GM12878 (cell line): Measurements from ENCODE around the gene LAD1. TPM values are rescaled to one million over a fixed set of nuclear protein-coding genes. Genes with fewer than 3 reads are reported as not detected.

Experiments used
- ATAC-seq: fragments of 200-7000 bp; cut with Tn5 transposase; 3 replicates; pipeline ENCODE4 v1.9.1; 2020; ENCODE audit warnings: mild to moderate bottlenecking, moderate library complexity
- BruUV-seq: library from RNA; stranded (reverse); fragments of 400-500 nt; replicated peaks from 2 replicates; lab custom pipeline; 2021; lab: Mats Ljungman, UMichigan
- CTCF ChIA-PET: fragments of 300-600 bp; sonication (Branson Sonifier 250); formaldehyde crosslinking; extraction: SDS; loops from one replicate; lab custom pipeline; 2021; ENCODE audit warnings: inconsistent platforms; lab: Yijun Ruan, JAX
- POLR2A ChIA-PET: fragments of 350-600 bp; formaldehyde crosslinking; extraction: SDS; loops from one replicate; lab custom pipeline; 2021; ENCODE audit warnings: inconsistent platforms; lab: Charles Lee
- RAD21 ChIA-PET: fragments of 300-600 bp; sonication (Branson Sonifier 250); formaldehyde crosslinking; loops from one replicate; lab custom pipeline; 2023; ENCODE audit warnings: antibody characterized with exemption; ENCODE audit not compliant: unreplicated experiment; lab: Charles Lee
- SMC1A ChIA-PET: fragments of 300-600 bp; sonication (Branson Sonifier 250); formaldehyde crosslinking; loops from one replicate; lab custom pipeline; 2023; ENCODE audit not compliant: unreplicated experiment, uncharacterized antibody; lab: Charles Lee
- DNase-seq: peaks from one replicate; pipeline ENCODE4 v3.0.0-alpha.2; 2011; ENCODE audit warnings: low read depth, low spot score
- FAIRE-seq: peaks from 3 replicates; lab custom pipeline; 2011; peaks lifted over from hg19 to GRCh38; lab: Jason Lieb, UNC
- H2AFZ ChIP-seq: 2 replicates; pipeline ENCODE4 v1.6.0; 2011; ENCODE audit warnings: low read depth, low read length, control low read depth; ENCODE audit not compliant: control insufficient read depth
- H3K27ac ChIP-seq: 2 replicates; pipeline ENCODE4 v1.5.1; 2011; ENCODE audit warnings: control low read depth; ENCODE audit not compliant: control insufficient read depth, insufficient read depth
- H3K27me3 ChIP-seq, 2 experiments: replicated peaks in 1 of 2; 2 replicates each; pipeline versions ENCODE4 v1.6.0 to v1.6.1; 2011; ENCODE audit warnings: low read length in 1 of 2; ENCODE audit not compliant: control insufficient read depth in 2 of 2, insufficient read depth in 2 of 2
- H3K36me3 ChIP-seq, 2 experiments: 2 replicates each; pipeline ENCODE4 v1.5.1; 2011; ENCODE audit warnings: low read length in 1 of 2; ENCODE audit not compliant: control insufficient read depth in 2 of 2, insufficient read depth in 2 of 2
- H3K4me1 ChIP-seq: 2 replicates; pipeline ENCODE4 v1.6.1; 2011; ENCODE audit warnings: mild to moderate bottlenecking, low read length, moderate library complexity, mixed read lengths; ENCODE audit not compliant: control insufficient read depth, insufficient read depth
- H3K4me2 ChIP-seq: 2 replicates; pipeline ENCODE4 v1.6.0; 2011; ENCODE audit warnings: control low read depth; ENCODE audit not compliant: control insufficient read depth, insufficient read depth
- H3K4me3 ChIP-seq: fragments of 200-600 bp; sonication (generic); 2 replicates; pipeline ENCODE4 v1.5.1; 2016
- H3K79me2 ChIP-seq: 2 replicates; pipeline ENCODE4 v1.6.0; 2011; ENCODE audit warnings: low read length; ENCODE audit not compliant: control insufficient read depth, insufficient read depth
- H3K9ac ChIP-seq: 2 replicates; pipeline ENCODE4 v1.8.0; 2011; ENCODE audit warnings: low read length, control low read depth, mixed read lengths; ENCODE audit not compliant: control insufficient read depth, insufficient read depth
- H3K9me3 ChIP-seq: replicated peaks from 3 replicates; pipeline ENCODE4 v1.5.1; 2011; ENCODE audit warnings: mild to moderate bottlenecking, low read length; ENCODE audit not compliant: control insufficient read depth, insufficient read depth
- H4K20me1 ChIP-seq: 2 replicates; pipeline ENCODE4 v1.6.0; 2011; ENCODE audit not compliant: control insufficient read depth, insufficient read depth
- ATF7 ChIP-seq: fragments of 450-650 bp; IDR thresholded peaks from 2 replicates; pipeline ENCODE4 v1.6.1; 2016; ENCODE audit warnings: low read depth, mild to moderate bottlenecking
- CEBPB ChIP-seq, 2 experiments: fragments of 150-350 bp in 1 of 2; IDR thresholded peaks; 2 replicates each; pipeline ENCODE4 v1.6.1; 2012 to 2014; ENCODE audit warnings: low read depth in 2 of 2, low read length in 2 of 2, borderline replicate concordance in 1 of 2, inconsistent platforms in 1 of 2
- CHD4 ChIP-seq: fragments of 200-600 bp; sonication (generic); IDR thresholded peaks from 2 replicates; pipeline ENCODE4 v1.6.1; 2016; ENCODE audit warnings: mild to moderate bottlenecking
- FOXK2 ChIP-seq: fragments of 450-650 bp; IDR thresholded peaks from 2 replicates; pipeline ENCODE4 v1.6.1; 2017; ENCODE audit warnings: mild to moderate bottlenecking, moderate library complexity
- HDAC6 ChIP-seq: fragments of 200-600 bp; sonication (generic); IDR thresholded peaks from one replicate; pipeline ENCODE4 v1.8.0; 2017; ENCODE audit warnings: antibody characterized with exemption; ENCODE audit not compliant: unreplicated experiment
- IKZF2 ChIP-seq, 2 experiments: fragments of 450-650 bp; IDR thresholded peaks; 2 replicates each; pipeline ENCODE4 v1.6.1; 2017; ENCODE audit warnings: mild to moderate bottlenecking in 2 of 2, moderate library complexity in 2 of 2
- MTA3 ChIP-seq: IDR thresholded peaks from 2 replicates; pipeline ENCODE4 v1.6.1; 2012; ENCODE audit warnings: low read length, inconsistent platforms, borderline replicate concordance
- NFYA ChIP-seq: IDR thresholded peaks from 2 replicates; pipeline ENCODE4 v1.6.1; 2011; ENCODE audit warnings: low read depth, mild to moderate bottlenecking, low read length, improper control_type of control experiment, borderline replicate concordance
- NFYB ChIP-seq: IDR thresholded peaks from 2 replicates; pipeline ENCODE4 v1.6.1; 2011; ENCODE audit warnings: low read depth, mild to moderate bottlenecking, low read length, improper control_type of control experiment, moderate library complexity; ENCODE audit not compliant: insufficient read depth
- RAD51 ChIP-seq: fragments of 450-650 bp; IDR thresholded peaks from 2 replicates; pipeline ENCODE4 v1.6.1; 2016; ENCODE audit warnings: moderate library complexity, mild to moderate bottlenecking, inconsistent platforms
- RB1 ChIP-seq: fragments of 450-650 bp; formaldehyde crosslinking; IDR thresholded peaks from 2 replicates; pipeline ENCODE4 v1.6.1; 2017; ENCODE audit warnings: mild to moderate bottlenecking, borderline replicate concordance
- SP1 ChIP-seq: IDR thresholded peaks from one replicate; pipeline ENCODE4 v1.6.1; 2011; ENCODE audit warnings: low read depth, low read length
- SUPT20H ChIP-seq: IDR thresholded peaks from 2 replicates; pipeline ENCODE4 v1.6.1; 2011; ENCODE audit warnings: low read depth, mild to moderate bottlenecking, low read length, moderate library complexity, borderline replicate concordance; ENCODE audit not compliant: control insufficient read depth
- ZNF274 ChIP-seq: IDR thresholded peaks from one replicate; pipeline ENCODE4 v1.8.0; 2011; ENCODE audit not compliant: insufficient read length, insufficient read depth
- WGBS: methylation state at CpG from one replicate; pipeline ENCODE4 v1.1.6; 2016; ENCODE audit warnings: low lambda C conversion rate; ENCODE audit not compliant: insufficient replicate concordance, insufficient coverage; ENCODE audit errors: missing lambda C conversion rate; 5-methylcytosine and 5-hydroxymethylcytosine counted together
- in situ Hi-C: fragments of 300-500 bp; cut with MboI; formaldehyde crosslinking; loops from 9 replicates; pipeline ENCODE4 v1.14.3; 2018; ENCODE audit warnings: mixed read lengths
- intact Hi-C: fragments of 100-400 bp; cut with micrococcal nuclease; formaldehyde crosslinking; loops from one replicate; pipeline ENCODE4 v1.14.2; 2022; ENCODE audit not compliant: unreplicated experiment
- polyA plus RNA-seq, 11 experiments: library from polyadenylated mRNA; depleted of rRNA in 4 of 11; unstranded in 6 of 11; stranded (reverse) in 5 of 11; fragments of >200 nt; fragmentation: Nextera tagmentation in 4 of 11; fragmentation: Illumina TruSeq in 1 of 11; extraction: Ambion mirVana in 4 of 11; extraction: Trizol in 1 of 11; gene quantifications; 1 replicate in 1 of 11; 2 replicates in 10 of 11; pipeline versions ENCODE4 v1.2.1 to v1.2.3, GENCODE V29; 2011 to 2016; ENCODE audit warnings: inconsistent platforms in 2 of 11, missing spikeins in 2 of 11, low read depth in 1 of 11
- total RNA-seq, 4 experiments: library from RNA; depleted of rRNA in 3 of 4; stranded (reverse); fragments of >200 nt in 3 of 4; fragmentation: Illumina TruSeq in 1 of 4; extraction: Trizol in 1 of 4; gene quantifications; 2 replicates each; pipeline versions ENCODE4 v1.2.1 to v1.2.3, GENCODE V29; 2013 to 2021
- TF ChIP-seq, protein P1 (sequence below): fragments of 450-650 bp; IDR thresholded peaks from 2 replicates; pipeline ENCODE4 v1.6.1; 2018; ENCODE audit warnings: mild to moderate bottlenecking, low read depth, moderate library complexity; ENCODE audit not compliant: partially characterized antibody
- TF ChIP-seq, protein P2 (sequence below): IDR thresholded peaks from 2 replicates; pipeline ENCODE4 v1.6.1; 2012; ENCODE audit warnings: low read depth, low read length, improper control_type of control experiment
- TF ChIP-seq, protein P3 (sequence below): fragments of 450-650 bp; formaldehyde crosslinking; IDR thresholded peaks from 2 replicates; pipeline ENCODE4 v1.4.0; 2022; ENCODE audit warnings: mild to moderate bottlenecking, moderate library complexity

Gene LAD1
- total and polyA plus RNA-seq, 10 of the 15 experiments (the other 5 are each of a cell fraction or from before 2014, with no cell fraction given): 0.05 to 0.48 (median 0.32) TPM; not detected in 3

DNA sequence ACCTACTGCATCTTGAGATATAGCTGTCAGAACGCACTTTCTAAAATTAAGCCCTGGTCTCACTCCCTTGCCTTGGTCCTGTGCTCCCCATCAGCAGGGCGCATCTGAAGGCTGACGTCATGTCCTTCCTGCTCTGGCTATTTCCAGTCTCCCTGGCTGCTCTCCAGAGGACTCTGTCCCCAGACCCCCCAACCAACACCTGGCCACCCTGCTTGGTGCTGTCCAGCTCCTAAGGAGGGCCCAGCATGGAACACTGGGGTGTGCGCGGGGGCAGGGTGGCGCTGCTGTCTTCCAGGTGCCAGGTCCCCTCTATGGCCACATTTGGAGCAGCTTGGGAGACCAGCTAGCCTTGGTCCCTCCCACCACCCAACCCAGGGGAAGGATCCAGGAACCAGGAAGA lies 29.9 kb downstream of the LAD1 start:
- FAIRE-seq: no peak
- intact Hi-C loops (loop anchor here (10.0 kb wide), 1 partner anchor 284 kb away; no protein-coding TSS in a partner anchor), in situ Hi-C loops (no loop called here)
- Histone ChIP-seq H3K36me3 (no peaks in the 10 kb centered on the region), H3K4me2 (no peak overlapping the region), H2AFZ (no peak overlapping the region), H3K9me3 (no peaks in the 10 kb centered on the region), H3K27me3 (peaks cover 3 to 6% of the 10 kb centered on the region in 2 experiments; a peak in 3 of 4 replicates), H3K79me2 (no peaks in the 10 kb centered on the region), H3K4me1 (no peaks in the 10 kb centered on the region), H3K27ac (no peak overlapping the region), H4K20me1 (no peaks in the 10 kb centered on the region), H3K4me3 (no peak overlapping the region), H3K9ac (no peak overlapping the region)
- ATAC-seq: no peak
- ChIA-PET CTCF (interaction anchor here (1.0 kb wide), 1 partner anchor 45 kb away, joined by 3 read pairs; no protein-coding TSS in a partner anchor), POLR2A (interaction anchor here (0.7 kb wide), 1 partner anchor 48 kb away, joined by 3 read pairs; no protein-coding TSS in a partner anchor), SMC1A (no interaction called here), RAD21 (no interaction called here)
- no TSS peak for BruUV-seq
- no peak for DNase-seq
- WGBS: 35% methylated on average over 6 of the region's 6 CpGs
- TF ChIP-seq, protein P1, sequence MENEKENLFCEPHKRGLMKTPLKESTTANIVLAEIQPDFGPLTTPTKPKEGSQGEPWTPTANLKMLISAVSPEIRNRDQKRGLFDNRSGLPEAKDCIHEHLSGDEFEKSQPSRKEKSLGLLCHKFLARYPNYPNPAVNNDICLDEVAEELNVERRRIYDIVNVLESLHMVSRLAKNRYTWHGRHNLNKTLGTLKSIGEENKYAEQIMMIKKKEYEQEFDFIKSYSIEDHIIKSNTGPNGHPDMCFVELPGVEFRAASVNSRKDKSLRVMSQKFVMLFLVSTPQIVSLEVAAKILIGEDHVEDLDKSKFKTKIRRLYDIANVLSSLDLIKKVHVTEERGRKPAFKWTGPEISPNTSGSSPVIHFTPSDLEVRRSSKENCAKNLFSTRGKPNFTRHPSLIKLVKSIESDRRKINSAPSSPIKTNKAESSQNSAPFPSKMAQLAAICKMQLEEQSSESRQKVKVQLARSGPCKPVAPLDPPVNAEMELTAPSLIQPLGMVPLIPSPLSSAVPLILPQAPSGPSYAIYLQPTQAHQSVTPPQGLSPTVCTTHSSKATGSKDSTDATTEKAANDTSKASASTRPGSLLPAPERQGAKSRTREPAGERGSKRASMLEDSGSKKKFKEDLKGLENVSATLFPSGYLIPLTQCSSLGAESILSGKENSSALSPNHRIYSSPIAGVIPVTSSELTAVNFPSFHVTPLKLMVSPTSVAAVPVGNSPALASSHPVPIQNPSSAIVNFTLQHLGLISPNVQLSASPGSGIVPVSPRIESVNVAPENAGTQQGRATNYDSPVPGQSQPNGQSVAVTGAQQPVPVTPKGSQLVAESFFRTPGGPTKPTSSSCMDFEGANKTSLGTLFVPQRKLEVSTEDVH: no peak
- no peak for TF ChIP-seq NFYA
- TF ChIP-seq, protein P2, sequence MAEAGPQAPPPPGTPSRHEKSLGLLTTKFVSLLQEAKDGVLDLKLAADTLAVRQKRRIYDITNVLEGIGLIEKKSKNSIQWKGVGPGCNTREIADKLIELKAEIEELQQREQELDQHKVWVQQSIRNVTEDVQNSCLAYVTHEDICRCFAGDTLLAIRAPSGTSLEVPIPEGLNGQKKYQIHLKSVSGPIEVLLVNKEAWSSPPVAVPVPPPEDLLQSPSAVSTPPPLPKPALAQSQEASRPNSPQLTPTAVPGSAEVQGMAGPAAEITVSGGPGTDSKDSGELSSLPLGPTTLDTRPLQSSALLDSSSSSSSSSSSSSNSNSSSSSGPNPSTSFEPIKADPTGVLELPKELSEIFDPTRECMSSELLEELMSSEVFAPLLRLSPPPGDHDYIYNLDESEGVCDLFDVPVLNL: no peak
- TF ChIP-seq ZNF274: no peak
- TF ChIP-seq SUPT20H: no peak
- no peak for TF ChIP-seq IKZF2 (IDR thresholded peaks at IDR 0.05)
- TF ChIP-seq, protein P3, sequence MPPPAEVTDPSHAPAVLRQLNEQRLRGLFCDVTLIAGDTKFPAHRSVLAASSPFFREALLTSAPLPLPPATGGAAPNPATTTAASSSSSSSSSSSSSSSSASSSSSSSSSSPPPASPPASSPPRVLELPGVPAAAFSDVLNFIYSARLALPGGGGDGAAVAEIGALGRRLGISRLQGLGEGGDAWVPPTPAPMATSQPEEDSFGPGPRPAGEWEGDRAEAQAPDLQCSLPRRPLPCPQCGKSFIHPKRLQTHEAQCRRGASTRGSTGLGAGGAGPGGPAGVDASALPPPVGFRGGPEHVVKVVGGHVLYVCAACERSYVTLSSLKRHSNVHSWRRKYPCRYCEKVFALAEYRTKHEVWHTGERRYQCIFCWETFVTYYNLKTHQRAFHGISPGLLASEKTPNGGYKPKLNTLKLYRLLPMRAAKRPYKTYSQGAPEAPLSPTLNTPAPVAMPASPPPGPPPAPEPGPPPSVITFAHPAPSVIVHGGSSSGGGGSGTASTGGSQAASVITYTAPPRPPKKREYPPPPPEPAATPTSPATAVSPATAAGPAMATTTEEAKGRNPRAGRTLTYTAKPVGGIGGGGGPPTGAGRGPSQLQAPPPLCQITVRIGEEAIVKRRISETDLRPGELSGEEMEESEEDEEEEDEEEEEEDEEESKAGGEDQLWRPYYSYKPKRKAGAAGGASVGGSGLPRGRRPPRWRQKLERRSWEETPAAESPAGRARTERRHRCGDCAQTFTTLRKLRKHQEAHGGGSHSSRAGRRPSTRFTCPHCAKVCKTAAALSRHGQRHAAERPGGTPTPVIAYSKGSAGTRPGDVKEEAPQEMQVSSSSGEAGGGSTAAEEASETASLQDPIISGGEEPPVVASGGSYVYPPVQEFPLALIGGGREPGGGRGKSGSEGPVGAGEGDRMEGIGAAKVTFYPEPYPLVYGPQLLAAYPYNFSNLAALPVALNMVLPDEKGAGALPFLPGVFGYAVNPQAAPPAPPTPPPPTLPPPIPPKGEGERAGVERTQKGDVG (CRISPR knock-in tag): no peak
- no peak for TF ChIP-seq RAD51
- TF ChIP-seq FOXK2: no peak
- no peak for TF ChIP-seq RB1
- TF ChIP-seq ATF7: no peak
- no peak for TF ChIP-seq NFYB
- TF ChIP-seq CHD4: no peak
- no peak for TF ChIP-seq MTA3
- no peak for TF ChIP-seq SP1
- TF ChIP-seq CEBPB (IDR thresholded peaks at IDR 0.05; ENCODE audit: borderline replicate concordance in 1 of 2, low read depth in 2 of 2, low read length in 2 of 2): no peak
- TF ChIP-seq HDAC6: no peak
